NCI-H1436 treated with DMSO at 0.1 percent for 48 hours (cell line): ENCODE data around the gene CYBRD1.

Source experiments
- DNase-seq: peaks from one replicate; lab custom pipeline; 2025; lab: John Stamatoyannopoulos, UW

CYBRD1 gene

GRCh38 chr2:171553858-171554257 is 31.6 kb downstream of the CYBRD1 start:
- DNase-seq, result peak; percentile 94

DNA sequence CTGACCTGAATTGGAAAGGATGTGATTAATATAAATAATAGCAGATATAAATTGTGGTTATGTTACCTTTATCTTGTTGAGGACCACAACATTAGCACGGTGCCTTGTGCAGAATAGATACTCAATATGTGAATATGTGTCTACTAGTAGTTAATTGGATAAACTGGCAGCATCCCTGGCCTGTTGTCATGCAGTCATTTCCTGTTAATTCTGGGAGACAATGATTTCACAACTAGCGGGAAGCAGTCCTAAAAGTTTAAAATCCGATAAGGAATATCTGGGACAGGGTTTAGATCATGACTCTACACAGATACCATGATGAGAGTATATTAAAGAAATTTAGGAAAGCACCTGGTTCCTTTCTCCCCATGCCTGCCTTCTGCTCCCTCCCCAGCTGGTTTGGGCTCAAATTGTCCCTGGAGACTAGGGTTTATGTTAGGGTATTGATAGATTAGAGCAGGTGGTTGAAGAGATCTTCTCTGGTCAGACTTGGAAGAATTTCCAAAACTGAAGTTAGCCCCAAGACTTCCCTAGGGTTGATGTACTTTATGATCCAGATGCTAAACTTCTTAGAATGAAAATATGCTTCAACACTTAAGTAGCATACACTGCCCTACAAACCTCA is 32.8 kb downstream of the CYBRD1 start:
- DNase-seq, result no peak

- no peak for DNase-seq
Measured at GRCh38 chr2:171557363-171557762, 35.1 kb downstream of the CYBRD1 start.

GRCh38 chr2:171563301-171563700 is 41.0 kb downstream of the CYBRD1 start:
- no peak for DNase-seq

DNA sequence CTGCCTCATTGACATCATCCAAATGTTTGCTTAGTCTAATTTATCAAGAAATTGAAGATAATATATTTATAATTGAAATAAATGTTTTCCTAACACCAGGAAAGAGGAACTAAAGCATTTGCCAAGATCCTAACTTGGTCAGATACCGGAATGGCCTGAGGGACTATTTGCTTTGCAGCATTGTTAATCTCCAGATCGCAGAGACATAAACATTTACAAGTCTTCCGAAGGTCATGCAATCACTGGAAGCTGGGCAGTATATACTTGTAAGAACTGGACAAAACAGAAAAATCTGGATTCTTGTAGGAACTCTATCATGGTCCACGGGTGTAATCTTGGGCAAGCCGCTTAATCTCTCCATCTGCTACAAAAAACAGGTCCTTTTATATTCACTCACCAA is 42.2 kb downstream of the CYBRD1 start:
- no peak for DNase-seq

DNA sequence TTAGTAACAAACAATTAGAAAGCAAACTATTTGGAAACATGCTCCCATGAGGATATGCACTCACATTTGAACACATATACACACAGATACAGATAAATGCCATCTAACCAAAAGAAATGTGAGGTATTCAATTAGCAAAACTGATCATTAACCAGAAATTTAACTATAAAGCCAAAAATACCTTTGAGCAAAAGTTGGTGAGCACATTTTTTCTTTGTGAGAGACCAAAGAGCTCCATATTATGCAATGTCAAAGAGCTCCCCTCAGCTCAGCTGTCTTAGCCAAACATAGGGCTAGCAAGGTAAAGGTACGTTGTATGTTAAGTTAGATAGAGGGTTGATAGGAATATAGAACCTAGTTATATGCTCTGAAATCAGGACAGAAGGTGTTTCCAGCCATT is 43.8 kb downstream of the CYBRD1 start:
- DNase-seq, result no peak

DNA sequence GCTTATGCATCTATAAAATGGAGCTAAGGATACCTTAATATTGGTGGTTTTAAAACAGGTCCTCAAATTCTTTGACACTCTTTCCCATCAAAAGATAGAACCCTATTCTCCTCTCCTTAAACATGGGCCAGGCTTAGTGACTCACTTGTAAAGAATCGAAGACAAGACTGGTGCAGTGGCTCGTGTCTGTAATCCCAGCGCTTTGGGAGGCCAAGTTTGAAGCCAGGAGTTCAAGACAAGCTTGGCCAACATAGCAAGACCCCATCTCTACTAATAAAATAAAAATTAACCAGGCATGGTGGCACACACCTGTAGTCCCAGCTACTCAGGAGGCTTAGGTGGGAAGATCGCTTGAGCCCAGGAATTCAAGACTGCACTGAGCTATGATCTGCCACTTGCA is 44.5 kb downstream of the CYBRD1 start:
- no peak for DNase-seq

DNA sequence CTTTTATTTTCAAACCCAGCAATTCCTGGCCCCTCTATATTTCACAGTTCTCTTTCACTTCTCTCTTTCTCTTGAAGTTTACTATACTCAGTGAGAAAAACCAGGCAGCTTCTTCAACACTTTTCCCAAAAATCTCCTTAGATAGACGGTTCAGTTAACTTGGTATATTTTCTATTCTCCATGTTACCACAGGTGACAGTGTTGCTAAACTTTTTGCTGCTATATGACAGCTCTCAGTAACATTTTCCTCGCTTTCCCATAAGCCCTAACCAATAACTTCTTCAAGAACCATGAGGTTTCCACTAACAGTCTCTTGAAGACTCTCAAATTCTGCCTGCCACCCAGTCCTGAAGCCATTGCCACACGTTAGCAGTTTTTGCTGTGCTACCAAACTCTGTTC is 45.8 kb downstream of the CYBRD1 start:
- DNase-seq, result no peak

- DNase-seq, result no peak
Measured at GRCh38 chr2:171571721-171572120, 49.4 kb downstream of the CYBRD1 start.

GRCh38 chr2:171574149-171574795 is 52.0 kb downstream of the CYBRD1 start:
- DNase-seq, result no peak

DNA sequence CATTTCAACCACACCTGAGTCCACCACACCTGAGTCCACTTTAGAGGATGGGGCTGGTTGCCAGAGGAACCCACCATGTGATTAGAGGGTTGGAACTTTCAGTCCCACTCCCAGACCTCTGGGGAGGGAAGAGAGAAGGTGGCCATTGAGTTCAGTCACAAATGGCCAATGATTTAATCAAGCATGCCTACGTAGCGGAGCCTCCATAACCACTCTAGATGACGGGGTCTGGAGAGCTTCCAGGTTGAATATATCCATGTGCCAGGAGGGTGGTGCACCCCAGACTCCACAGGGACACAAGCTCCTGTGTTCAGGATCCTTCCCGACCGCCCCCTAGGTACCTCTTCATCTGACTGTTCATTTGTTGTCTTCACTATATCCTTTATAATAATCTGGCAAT is 53.3 kb downstream of the CYBRD1 start:
- no peak for DNase-seq

DNA sequence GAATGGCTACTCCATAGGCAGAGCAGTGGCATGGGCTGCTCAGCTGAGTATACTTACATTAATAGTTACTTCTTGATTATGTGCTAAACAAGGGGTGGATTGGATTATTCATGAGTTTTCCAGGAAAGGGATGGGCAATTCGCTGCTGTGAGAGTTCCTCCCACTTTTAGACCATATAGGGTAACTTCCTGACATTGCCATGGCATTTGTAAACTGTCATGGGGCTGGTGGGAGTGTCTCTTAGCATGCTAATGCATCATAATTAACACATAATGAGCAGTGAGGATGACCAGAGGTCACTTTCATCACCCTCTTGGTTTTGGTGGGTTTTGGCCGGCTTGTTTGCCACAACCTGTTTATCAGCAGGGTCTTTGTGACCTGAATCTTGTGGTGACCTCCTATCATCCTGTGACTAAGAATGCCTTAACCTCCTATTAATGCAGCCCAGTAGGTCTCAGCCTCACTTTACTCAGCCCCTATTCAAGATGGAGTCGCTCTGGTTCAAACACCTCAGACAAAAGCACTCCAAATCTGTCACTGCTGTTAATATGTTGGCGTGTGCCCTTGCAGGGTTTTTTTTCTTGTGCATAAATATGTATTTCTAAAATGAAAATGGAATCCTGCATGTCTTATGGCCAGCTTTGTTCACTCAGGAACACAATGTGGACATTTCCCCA is 56.0 kb downstream of the CYBRD1 start:
- DNase-seq, result no peak

GRCh38 chr2:171579481-171579880 is 57.2 kb downstream of the CYBRD1 start:
- no peak for DNase-seq

GRCh38 chr2:171583566-171583965 is 61.3 kb downstream of the CYBRD1 start:
- DNase-seq, result no peak

DNA sequence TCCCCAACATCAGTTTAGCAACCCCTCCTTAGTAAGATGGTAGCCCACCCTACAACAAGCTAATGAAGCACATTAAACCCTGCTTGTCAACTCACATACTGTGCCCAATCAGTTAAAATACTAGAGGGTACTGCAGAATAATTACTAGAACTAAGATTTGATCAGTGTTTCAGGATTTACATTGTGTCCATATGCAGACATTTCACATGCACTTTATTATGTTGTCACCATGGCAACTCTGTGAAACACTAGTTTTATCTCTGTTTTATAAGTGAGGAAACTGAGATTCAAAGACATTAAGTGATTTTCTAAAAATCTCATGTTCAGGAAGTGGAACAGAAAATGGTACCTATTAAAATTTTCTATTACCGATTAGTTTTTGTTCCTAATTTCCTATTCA is 61.7 kb downstream of the CYBRD1 start:
- no peak for DNase-seq

DNA sequence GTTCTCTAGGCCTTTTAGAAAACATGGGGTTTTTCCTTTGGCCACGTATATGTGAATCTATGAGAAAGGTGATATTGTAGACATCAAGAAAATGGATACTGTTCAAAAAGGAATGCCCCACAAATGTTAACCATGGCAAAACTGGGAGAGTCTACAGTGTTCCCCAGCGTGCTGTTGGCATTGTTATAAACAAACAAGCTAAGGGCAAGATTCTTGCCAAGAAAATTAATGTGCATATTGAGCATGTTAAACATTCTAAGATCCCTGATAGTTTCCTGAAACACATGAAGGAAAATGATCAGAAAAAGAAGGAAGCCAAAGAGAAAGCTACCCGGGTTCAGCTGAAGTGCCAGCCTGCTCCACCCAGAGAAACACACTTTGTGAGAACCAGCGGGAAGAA is 64.9 kb downstream of the CYBRD1 start:
- DNase-seq, result no peak

DNA sequence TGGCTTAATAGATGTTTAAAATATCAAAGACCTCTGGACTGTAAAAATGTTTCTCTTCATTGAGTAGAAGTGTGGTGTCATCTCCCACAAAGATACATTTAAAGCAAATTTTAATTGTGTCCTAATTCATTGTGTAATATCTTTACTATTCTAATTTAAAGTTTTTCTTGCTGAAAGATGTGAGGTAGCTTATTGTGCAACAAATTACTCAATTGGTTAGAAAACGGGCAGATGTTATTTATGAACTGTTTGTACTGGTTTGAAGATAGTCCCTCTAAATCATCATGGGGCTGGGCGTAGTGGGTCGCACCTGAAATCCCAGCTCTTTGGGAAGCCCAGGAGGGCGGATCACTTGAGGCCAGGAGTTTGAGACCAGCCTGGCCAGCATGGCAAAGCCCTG is 65.3 kb downstream of the CYBRD1 start:
- no peak for DNase-seq

DNA sequence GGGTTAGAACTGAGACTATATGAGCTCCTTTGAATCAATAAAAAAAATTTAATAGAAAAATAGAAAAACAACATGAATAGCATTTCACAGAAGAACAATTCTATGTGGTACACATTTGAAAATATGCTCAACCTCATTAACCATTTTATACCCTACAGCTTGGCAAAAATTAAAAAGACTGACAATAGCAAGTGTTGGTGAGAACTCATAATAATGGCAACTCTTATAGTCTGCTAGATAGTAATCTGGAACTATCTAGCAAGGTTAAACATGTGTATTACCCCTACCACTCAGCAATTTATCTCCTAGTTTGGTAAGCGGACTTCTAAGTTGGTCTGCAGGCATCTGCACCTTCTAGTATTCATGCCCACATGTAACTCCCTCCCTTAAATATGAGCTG is 67.8 kb downstream of the CYBRD1 start:
- DNase-seq, result no peak

- no peak for DNase-seq
Measured at GRCh38 chr2:171592036-171592555, 69.8 kb downstream of the CYBRD1 start.

DNA sequence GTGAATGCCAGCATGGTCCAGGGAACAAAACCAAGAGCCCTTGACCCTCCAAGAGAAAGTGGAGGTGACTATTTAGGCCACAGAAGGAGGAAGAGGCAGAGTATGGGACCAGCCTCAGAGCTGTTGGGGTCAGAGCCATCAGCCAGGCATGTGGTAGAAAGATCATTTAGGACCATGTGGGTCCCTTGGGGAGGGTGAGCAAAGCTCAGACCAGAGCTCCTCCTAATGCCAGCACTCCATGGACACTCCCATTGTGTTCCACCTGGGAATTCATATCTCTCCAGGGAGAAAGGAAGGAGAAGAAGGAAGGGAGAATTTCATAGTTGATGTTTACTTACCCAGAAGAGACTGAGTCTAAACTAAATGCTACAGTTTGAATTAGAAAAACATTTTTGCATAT is 73.2 kb downstream of the CYBRD1 start:
- no peak for DNase-seq

- DNase-seq, result no peak
Measured at GRCh38 chr2:171595896-171596295, 73.6 kb downstream of the CYBRD1 start.

- DNase-seq, result peak; percentile 11
Measured at GRCh38 chr2:171598713-171599319, 76.5 kb downstream of the CYBRD1 start.

- DNase-seq, result no peak
Measured at GRCh38 chr2:171600126-171600525, 77.9 kb downstream of the CYBRD1 start.
